ENCODE data around the gene JOSD2. TPM values are rescaled to one million over a fixed set of nuclear protein-coding genes. Genes with fewer than 3 reads are reported as not detected.

JOSD2 gene
- total RNA-seq, 1 experiment from 2014 or later = 5.4 TPM

GRCh38 chr19:50498219-50499056, 12.6 kb downstream of the JOSD2 start:
- Histone ChIP-seq H3K9me3 (ENCODE audit: control insufficient read depth, low read depth, low read length) (no peaks in the 10 kb centered on the region), H2BK12ac (ENCODE audit: insufficient read length, low read depth, low read length) (no peak overlapping the region), H3K9ac (ENCODE audit: extremely low read depth, insufficient read length, low read length) (no peak overlapping the region), H4K8ac (replicated peaks; ENCODE audit: insufficient read length, low read depth, low read length) (no peak overlapping the region), H3T11ph (ENCODE audit: low read length) (no peak overlapping the region), H2BK20ac (ENCODE audit: low read depth, low read length, poor library complexity, severe bottlenecking) (no peak overlapping the region), H4K20me1 (ENCODE audit: control insufficient read depth, insufficient read depth, insufficient read length) (no peaks in the 10 kb centered on the region), H4K91ac (ENCODE audit: insufficient read length, low read depth, low read length) (no peak overlapping the region), H3K4ac (ENCODE audit: low read depth, low read length) (no peak overlapping the region), H2BK120ac (ENCODE audit: low read depth, low read length, poor library complexity, severe bottlenecking) (no peak overlapping the region), H3K23me2 (ENCODE audit: insufficient read length, low read depth, low read length, poor library complexity, severe bottlenecking) (peaks cover 3% of the 10 kb centered on the region), H2BK5ac (ENCODE audit: insufficient read length, low read length) (no peak overlapping the region), H3K14ac (ENCODE audit: insufficient read depth, low read length) (no peak overlapping the region), H3K79me2 (ENCODE audit: insufficient read depth, low read length) (no peaks in the 10 kb centered on the region), H3K18ac (ENCODE audit: insufficient read length, low read depth, low read length) (no peak overlapping the region), H3K27me3 (ENCODE audit: insufficient read depth, low read length) (peaks cover 24% of the 10 kb centered on the region; the same call in 1 of the 2 replicates), H3K23ac (ENCODE audit: insufficient read length, low read depth, low read length) (no peak overlapping the region), H2AFZ (ENCODE audit: low read length) (no peak overlapping the region), H2AK5ac (ENCODE audit: insufficient read length, low read length) (no peak overlapping the region), H3K4me2 (ENCODE audit: insufficient read depth, insufficient read length, low read length) (no peak overlapping the region), H4K5ac (ENCODE audit: insufficient read length, low read depth, low read length) (no peak overlapping the region), H3K4me1 (ENCODE audit: insufficient read depth, low read length) (no peaks in the 10 kb centered on the region), H3K27ac (ENCODE audit: insufficient read length, low read depth, low read length) (no peak overlapping the region), H2BK15ac (ENCODE audit: low read depth, low read length) (no peak overlapping the region), H3K79me1 (ENCODE audit: insufficient read depth, low read depth, low read length, poor library complexity, severe bottlenecking) (no peaks in the 10 kb centered on the region), H3K56ac (ENCODE audit: insufficient read length, low read depth, low read length) (no peak overlapping the region)
- no peaks in the 10 kb centered on the region for H3K9me3 Mint-ChIP-seq
- peaks cover 2 to 11% of the 10 kb centered on the region in 2 experiments; a peak in 3 of 4 replicates for H3K4me1 Mint-ChIP-seq
- no peak for TF ChIP-seq CTCF (conservative IDR thresholded peaks at IDR 0.05)
- WGBS (ENCODE audit: extremely low coverage, insufficient read length, low lambda C conversion rate) = no CpG with 5 or more reads among the region's 11 CpGs
- no peak overlapping the region for H3K4me3 Mint-ChIP-seq
- no peak overlapping the region for H3K27ac Mint-ChIP-seq
- no peak for DNase-seq
- H3K27me3 Mint-ChIP-seq (ENCODE audit: low read depth) = peaks cover 44% of the 10 kb centered on the region
- H3K36me3 Mint-ChIP-seq (ENCODE audit: insufficient read depth in 1 of 3, low read depth in 3 of 3) = no peaks in the 10 kb centered on the region; a peak in 2 of 7 replicates

All from H9 (cell line).